ENCODE results near the gene GPATCH3.
"Not testable (repeated sequence)": the region's sequence is repeated elsewhere in the genome, so short reads cannot be mapped to it uniquely, and the experiment has no call there.

GPATCH3 gene, protein sequence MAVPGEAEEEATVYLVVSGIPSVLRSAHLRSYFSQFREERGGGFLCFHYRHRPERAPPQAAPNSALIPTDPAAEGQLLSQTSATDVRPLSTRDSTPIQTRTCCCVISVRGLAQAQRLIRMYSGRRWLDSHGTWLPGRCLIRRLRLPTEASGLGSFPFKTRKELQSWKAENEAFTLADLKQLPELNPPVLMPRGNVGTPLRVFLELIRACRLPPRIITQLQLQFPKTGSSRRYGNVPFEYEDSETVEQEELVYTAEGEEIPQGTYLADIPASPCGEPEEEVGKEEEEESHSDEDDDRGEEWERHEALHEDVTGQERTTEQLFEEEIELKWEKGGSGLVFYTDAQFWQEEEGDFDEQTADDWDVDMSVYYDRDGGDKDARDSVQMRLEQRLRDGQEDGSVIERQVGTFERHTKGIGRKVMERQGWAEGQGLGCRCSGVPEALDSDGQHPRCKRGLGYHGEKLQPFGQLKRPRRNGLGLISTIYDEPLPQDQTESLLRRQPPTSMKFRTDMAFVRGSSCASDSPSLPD
- 7.3 to 21.9 (median 13.1) reads per million in 17 experiments for total RNA-seq

DNA sequence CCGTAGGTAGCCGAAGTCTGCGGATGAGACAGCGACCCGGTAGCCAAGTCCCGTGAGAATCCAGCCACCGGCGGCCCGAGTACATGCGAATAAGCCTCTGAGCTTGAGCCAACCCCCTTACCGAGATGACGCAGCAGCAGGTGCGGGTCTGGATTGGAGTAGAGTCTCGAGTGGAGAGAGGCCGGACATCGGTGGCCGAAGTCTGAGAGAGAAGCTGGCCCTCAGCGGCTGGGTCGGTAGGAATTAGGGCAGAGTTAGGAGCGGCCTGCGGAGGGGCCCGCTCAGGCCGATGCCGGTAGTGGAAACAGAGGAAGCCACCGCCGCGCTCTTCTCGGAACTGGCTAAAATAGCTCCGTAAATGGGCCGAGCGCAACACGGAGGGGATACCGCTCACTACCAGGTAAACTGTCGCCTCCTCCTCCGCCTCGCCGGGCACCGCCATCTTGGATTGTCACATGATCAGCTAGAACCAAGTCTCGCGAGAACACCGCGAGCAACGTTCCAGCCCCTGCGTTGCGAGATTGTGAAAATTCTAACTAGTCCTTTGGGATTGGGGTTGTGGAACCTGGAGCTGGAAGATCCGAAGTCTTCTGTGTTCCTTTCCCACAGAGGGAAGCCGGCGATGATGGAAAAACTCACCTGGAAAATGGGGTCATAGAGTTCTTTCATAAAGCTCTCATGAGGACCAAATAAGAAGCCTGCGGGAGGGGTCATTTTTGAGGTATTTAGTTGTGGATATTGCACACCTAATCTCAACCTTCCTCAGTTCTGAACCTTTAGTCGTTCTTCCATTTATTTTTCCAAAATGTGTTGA lies at the start of gene GPATCH3:
GPATCH3 (minus strand) TSS at position 467 of the 814 bp plus-strand sequence; CDS start at position 442, 25 bp downstream.
- peak; percentile 93 to 98 (median 95) for DNase-seq

DNA sequence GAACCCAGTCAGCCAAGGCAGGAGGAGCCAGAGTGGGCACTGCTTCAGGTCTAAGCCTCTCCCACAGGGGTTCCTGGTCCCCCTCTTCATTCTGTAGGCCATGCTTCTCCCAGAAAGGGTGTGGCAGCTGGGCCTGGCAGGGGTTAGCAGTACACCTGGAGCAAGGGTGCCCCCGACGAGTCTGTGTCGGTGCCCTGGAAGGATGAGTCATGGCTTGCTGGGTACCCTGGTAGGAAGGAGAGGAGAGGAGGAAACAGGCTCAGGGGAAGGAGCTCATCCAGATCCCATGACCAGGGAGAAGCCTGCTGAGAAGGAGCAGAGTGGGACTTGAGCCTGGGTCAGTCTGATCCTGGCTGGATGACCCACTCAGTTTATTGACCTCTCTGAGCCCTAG lies 49.7 kb upstream of the GPATCH3 start:
- peak in 1 of 4 experiments; percentile 14 for DNase-seq

DNA sequence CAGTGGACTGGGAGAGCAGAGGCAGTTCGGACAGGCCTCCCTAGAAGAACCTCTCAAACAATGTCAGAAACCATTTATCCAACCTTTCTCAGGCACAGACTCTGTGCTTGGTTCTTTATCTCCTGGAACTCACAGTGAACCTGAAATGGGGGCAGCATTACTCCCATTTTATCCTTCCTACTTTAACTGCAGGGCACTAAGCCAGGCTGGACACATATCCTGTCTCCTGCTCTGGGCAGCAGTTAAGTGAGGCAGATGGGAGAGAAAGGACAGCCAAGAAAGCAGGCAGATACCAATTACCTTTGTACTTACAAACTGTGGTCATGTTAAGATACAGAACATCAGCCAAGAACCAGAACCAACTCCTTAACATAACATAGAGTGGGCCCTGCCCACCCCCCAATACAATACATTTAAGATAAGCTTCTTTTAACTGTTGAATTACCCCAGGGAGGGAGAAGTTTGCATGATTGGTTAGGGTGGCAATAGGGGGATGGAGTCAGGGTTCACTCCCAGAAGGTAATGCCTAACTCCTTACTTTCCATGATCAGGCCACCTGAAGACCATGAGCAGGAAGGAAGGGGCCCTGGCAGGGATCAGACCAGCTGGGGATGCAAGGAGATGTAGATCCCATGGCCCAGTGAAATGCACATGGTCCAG lies 49.1 kb upstream of the GPATCH3 start:
- DNase-seq: no peak

DNA sequence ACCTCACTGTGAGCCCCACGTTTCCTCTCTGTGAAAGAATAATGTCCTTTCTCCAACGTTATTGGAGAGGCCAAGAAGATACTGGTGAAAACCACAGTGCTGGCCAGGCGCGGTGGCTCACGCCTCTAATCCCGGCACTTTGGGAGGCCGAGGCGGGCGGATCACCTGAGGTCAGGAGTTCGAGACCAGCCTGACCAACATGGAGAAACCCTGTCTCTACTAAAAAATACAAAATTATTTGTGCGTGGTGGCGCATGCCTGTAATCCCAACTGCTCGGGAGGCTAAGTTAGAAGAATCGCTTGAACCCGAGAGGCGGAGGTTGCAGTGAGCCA lies 48.4 kb upstream of the GPATCH3 start:
- DNase-seq: not testable (repeated sequence)

DNA sequence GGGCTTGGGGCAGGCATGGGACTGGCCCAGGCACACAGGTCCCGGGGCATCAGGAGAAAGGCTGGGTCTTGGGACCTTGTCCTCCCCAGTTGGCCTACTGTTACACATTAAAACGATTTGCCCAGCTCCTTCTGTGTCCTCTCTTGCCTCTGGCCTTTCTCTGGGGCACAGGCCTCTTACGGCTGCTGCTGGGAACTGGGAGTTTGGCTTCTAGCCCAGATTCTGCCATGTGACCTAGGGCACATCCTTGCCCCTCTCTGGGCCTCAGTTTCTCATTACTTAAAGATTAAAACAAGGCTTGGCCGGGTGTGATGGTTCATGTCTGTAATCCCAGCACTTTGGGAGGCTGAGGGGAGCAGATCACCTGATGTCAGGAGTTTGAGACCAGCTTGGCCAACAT lies 46.0 kb upstream of the GPATCH3 start:
- DNase-seq: no peak

DNA sequence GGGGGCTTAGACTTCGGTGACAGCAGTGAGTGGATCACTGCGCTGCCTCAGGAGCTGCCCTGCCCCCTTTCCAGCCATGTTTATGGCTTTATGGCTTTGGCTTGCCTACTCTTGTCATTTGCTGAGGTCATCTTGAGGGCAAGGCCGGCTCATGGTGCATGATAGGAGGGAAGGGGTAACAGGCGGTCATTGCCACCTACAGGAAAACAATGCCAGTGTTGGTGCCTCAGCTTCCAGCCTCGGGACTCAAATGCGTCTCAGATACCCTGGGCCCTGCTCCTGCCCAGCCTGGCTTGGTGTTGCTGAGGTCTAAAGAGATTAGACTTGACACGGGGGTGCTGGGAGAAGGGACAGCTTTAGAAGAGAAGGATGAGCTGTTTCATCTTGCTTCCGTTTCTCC lies 45.5 kb upstream of the GPATCH3 start:
- DNase-seq: no peak

DNA sequence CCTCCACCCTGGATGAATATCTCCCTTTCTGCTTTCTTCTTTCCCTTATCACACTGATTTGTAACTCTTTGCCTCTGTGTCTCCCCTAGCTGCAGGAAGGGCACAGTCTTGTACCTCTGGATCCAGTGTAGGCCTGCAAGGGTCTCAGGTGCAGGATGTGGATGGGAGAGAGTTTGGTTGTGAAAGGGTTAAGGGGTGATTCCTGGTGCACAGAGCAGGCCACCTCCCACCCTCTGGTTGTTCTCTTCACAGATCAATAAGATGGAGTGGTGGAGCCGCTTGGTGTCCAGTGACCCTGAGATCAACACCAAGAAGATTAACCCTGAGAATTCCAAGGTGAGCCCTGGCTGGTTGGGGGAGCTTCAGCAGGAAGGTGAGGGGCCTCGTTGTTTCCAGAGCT lies 44.9 kb upstream of the GPATCH3 start:
- no peak for DNase-seq

DNA sequence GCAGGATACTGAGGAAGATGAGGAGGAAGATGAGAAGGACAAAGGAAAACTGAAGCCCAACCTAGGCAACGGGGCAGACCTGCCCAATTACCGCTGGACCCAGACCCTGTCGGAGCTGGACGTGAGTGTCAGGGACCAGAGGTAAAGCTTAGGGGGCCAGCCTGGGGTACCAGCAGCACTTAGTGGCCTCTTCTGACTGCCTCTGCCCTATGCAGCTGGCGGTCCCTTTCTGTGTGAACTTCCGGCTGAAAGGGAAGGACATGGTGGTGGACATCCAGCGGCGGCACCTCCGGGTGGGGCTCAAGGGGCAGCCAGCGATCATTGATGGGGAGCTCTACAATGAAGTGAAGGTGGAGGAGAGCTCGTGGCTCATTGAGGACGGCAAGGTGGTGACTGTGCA lies 42.4 kb upstream of the GPATCH3 start:
- no peak for DNase-seq

DNA sequence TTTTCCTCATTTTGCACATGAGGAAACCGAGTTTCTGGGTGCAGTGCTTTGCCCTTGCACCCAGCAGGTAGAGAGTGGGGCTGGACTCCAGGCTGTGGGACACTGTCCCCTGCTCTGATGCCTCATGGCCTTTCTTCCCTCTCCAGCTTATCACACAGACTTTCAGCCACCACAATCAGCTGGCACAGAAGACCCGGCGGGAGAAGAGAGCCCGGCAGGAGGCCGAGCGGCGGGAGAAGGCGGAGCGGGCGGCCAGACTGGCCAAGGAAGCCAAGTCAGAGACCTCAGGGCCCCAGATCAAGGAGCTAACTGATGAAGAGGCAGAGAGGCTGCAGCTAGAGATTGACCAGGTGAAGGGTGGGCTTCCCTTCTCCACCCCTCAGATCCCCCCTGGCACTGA lies 41.0 kb upstream of the GPATCH3 start:
- DNase-seq: no peak

DNA sequence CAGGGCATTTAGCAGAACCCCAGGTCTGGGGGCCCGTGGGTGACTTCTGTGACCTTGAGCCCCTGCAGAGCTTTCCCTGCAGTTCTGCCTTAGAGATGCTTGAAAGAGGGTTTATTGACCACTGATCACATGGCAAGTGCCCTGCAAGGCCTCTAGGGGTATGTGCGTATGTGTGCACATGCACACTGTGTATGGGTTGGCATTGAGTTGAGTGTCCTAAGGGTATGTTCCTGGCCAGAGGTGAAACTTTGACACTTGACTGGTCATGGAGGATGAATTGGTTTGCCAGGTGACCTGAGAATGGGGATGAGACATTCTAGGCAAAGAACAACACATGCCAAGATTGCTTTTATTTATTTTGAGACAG lies 38.4 kb upstream of the GPATCH3 start:
- DNase-seq: no peak

DNA sequence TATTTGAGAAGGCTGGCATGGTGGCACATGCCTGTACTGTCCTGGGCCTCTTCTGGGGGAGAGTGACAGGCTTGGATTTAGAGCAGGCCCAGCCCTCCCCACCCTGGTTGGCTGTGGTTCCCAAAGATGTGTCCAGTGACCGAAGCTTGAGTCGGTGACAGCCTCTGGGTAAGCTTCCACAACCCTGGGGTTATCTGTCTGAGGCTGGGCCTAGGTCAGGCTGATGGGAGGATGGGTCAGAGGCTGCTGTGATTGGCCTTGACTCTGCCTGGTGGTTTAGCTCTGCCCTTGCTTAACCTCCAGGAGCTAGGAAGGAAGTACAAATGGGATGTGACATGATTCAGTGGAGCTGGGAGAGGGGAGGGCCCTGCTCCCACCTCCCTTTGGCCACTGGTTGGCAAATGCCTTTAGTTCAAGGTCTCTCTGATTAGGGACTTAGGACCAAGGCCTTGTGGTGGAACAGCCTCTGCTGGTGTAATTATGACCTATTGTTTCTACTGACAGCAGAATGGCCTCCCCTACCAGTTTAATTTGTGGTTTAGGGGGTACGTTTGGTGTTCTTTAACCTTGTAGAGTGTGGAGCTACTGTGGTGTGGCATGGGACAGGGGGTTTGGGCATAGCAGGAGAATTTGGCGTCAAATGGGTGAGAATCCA lies 37.9 kb upstream of the GPATCH3 start:
- DNase-seq: peak; percentile 62 to 85 (median 72)

DNA sequence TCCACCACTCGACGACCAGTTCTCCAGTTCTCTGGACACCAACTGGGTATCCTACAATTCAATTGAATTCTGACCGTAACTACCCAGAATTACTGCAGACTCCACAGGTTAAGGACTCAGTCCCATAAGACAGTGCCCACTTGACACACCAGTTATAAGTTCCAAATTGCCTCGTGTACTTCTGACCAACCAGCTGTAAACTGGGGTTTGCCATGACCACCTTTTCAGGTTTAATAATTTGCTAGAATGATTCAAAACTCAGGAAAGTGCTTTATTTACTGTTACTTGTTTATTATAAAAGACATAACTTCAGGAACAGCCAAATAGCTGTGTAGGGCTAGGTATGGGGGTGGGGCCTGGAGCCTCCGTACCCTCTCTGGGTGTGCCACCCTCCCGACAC lies 36.6 kb upstream of the GPATCH3 start:
- DNase-seq: no peak

DNA sequence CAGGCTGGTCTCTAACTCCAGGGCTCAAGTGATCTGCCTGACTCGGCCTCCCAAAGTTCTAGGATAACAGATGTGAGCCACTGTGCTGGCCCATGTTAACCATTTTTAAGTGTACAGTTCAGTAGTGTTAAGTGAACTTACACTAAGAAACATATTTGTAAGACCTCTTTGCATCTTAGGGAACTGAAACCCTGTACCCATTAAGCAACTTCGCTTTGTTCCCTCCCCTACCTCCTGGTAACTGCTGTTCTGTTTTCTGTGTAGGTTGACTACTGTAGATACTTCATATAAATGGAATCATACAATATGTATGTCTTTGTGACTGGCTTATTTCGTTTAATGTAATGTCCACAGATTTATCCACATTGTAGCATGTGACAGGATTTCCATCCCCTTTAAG lies 32.3 kb upstream of the GPATCH3 start:
- DNase-seq: peak; percentile 70 to 87 (median 78)

DNA sequence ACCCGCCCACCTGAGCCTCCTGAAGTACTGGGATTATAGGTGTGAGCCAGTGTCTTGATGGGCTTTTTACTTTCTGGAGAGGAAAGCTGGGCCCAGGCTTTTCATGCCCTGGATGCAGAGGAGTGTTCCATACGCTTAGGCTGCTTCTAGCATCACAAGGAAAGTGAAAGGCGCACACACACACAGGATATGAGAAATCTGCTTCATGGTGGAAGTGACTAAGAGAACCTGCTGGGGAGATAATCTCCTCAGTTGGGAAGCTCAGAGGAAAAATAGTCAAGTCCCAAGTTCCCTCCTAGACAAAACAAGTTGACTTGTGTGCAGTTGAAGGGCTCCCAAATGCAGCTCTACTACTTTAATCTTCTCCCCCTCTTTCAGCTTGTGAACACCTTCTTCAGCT lies 23.4 kb upstream of the GPATCH3 start:
- DNase-seq: no peak

DNA sequence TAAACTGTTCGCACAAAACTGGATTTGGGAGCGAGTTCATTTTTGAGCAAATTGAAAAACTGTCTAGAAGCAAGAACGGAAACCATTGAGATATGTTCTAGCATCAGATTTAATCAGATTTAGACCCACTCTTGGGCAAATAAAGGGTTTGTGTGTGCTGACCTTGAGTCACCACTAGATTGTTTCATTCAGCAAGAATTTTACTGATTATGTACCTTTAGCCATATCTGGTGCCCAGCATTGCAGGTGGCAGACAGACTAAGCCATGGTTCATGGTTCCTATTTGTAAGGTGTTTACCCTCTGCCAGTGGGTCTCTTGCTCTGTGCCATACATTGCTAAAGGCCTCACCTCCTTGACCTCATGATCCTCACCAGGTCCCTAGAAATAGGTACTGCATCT lies 22.6 kb upstream of the GPATCH3 start:
- DNase-seq: no peak

DNA sequence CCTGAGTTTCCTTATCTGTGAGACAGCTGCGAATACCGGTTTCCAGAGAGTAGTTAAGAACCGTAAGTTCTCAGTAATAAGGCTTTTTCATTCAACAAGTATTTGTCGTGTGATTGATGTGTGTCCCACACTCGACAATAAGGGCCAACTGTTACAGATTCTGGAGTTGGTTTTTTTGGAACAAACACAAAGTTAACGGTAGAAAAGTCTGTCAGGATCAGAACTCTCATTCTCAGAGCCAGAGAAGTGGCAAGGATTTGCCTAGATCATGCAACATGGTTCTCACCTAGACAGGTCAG lies 22.1 kb upstream of the GPATCH3 start:
- DNase-seq: no peak

DNA sequence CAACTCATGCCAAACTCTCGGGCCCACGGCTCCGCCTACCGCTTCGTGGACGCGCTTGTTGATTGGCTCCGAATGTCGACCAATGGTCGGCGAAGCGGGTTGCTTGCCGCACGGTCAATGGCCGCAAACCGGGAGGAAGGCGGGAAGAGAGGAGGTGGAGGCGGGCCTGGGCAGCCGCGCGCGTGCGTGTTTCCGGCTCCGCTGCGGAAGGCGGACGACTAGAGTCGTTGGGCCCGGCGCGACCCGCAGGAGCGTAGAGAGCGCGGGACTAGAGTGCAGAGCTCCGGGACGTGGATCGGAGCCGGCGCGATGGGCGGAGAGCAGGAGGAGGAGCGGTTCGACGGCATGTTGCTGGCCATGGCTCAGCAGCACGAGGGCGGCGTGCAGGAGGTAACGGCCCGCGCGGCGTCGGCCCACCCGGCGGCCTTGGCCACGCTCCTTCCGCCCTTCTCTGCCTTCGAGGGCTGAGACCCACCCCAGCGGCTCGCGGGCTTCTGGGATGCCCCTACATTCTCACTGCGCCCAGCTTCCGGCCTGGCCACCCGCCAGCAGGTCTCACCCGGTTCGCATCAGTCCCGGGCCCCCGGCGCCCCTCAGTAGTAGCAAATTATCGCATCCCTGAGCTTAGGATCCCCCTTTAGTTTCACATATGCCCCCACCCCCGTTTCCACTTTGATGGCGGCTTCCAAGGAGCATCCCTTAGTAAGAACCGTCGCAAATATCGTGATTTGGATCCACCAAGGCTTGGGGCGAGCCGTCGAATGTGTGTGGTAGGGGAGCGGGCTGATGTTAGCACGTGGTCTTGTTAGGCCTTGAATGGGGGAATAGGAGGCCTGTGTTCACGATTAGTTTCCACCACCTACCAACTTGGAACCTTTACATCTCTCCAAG lies 21.5 kb upstream of the GPATCH3 start, which contains the start of gene NUDC:
NUDC (plus strand) TSS at position 204 of the 891 bp plus-strand sequence; CDS start at position 310, 106 bp downstream.
- peak; percentile 97 to 99 (median 98) for DNase-seq

DNA sequence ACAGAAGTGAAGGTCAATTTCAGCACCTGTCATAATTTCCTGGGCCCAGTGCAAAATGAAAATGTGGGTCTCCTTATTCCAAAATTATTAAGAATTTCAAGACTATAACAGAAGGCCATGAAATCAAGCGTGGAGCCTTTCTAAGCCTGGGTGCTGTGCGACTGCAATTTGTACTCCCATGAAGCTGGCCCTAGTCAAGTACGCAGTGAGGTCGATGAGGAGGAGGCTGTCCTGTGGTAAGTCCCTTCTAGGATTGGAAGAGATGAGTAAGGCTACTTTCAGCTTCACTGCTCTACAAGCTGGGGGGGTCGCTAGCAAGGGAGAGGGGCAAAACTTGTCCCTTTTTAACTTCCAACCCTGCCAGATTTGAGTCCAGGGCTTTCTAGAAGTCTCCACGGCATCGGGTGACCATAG lies 20.9 kb upstream of the GPATCH3 start:
- DNase-seq: no peak

DNA sequence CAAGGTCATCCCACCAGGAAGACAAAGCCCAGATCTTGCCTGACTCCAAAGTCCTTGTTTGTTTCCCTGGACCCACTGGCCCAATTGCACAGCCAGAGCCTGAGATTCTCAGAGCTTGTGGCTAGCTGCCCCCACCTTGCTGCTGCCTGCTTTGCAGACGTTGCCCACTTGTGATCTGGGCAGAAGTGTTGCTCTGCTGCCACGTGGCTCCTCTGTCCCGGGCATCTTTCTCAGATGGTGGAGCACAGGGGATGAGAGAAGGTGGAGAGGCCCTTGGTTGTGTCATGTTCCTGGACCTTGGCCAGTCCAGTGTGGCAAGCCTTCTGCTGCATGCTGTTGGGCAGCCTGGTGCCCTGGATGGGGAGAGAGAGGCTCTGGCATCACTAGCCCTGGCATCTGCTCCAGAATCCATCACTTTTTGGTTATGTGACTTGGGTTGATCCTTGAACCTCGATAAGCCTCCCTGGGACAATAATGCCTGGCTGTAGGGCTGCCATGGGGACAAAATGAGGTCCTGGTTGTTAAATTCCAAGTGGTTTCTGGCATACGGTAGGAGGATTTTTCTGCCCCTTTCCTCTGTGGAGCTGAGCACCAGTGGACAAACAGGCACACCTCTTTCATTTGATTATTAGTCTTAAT lies 15.1 kb upstream of the GPATCH3 start:
- DNase-seq: no peak

DNA sequence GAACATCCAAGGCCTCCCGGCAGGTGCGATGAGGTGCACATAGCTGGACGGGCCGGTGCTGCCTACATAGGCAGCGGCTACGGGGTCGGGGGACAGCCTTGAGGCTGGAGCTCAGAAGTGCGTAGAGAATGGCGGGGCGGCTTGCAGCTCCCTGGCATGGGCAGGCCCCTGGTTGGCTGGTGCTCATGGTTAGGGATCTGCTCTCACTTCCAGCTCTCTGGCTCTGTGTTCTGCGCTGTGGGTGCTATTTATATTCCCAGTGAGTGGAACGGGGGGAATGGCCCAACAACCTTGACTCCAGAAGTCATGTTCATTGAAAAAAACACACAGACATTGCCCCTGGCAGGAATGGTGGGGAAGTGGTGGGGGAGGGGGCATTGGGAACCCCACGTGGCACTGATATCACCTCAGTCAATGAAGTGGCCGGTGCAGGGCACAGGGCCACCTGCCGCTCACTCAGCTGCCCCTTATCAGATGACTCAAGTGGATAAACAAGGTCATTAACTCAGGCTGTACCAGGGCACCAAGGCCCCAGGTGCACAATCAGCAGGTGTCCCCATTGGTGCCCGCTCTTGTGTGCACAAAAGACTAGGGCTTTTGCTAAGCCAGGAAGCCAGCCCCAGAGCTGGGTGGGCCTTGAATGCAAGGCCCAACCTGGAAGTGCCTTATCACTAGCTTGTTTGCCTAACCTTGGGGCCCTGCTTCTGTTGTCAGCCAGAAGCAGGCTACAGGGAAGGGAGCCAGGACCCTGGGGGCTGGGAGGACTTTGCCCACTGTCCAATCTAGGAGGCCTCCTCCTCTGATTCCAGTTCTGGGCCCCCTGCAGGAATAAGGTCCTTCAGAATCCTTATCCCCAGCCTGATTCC lies 13.7 kb upstream of the GPATCH3 start, which contains the start of gene NR0B2:
NR0B2 (minus strand) TSS at position 222 of the 866 bp plus-strand sequence; CDS start at position 187, 35 bp downstream.
- no peak for DNase-seq
